ENCODE data around the gene LNPEP.

Gene LNPEP

GRCh38 chr5:96962540-96962991, 26.7 kb downstream of the LNPEP start:
- TF ChIP-seq GLIS3 (CRISPR knock-in tag; IDR thresholded peaks at IDR 0.05) (no peak), ZC3H10 (CRISPR knock-in tag; IDR thresholded peaks at IDR 0.05) (no peak), ZNF8 (CRISPR knock-in tag; IDR thresholded peaks at IDR 0.05) (no peak), POU6F1 (CRISPR knock-in tag; IDR thresholded peaks at IDR 0.05; ENCODE audit: borderline replicate concordance, low read depth) (no peak), TCF4 (CRISPR knock-in tag; IDR thresholded peaks at IDR 0.05; ENCODE audit: borderline replicate concordance) (no peak)
- ATAC-seq: no peak

- ATAC-seq: peak; percentile 44; the same call in 2 of the 3 replicates
- no peak for TF ChIP-seq RARB (CRISPR knock-in tag; IDR thresholded peaks at IDR 0.05)
- TF ChIP-seq, protein P1, sequence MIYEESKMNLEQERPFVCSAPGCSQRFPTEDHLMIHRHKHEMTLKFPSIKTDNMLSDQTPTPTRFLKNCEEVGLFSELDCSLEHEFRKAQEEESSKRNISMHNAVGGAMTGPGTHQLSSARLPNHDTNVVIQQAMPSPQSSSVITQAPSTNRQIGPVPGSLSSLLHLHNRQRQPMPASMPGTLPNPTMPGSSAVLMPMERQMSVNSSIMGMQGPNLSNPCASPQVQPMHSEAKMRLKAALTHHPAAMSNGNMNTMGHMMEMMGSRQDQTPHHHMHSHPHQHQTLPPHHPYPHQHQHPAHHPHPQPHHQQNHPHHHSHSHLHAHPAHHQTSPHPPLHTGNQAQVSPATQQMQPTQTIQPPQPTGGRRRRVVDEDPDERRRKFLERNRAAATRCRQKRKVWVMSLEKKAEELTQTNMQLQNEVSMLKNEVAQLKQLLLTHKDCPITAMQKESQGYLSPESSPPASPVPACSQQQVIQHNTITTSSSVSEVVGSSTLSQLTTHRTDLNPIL (CRISPR knock-in tag; IDR thresholded peaks at IDR 0.05; ENCODE audit: low read depth): no peak
- no peak for TF ChIP-seq ZNF8 (CRISPR knock-in tag; IDR thresholded peaks at IDR 0.05)
- TF ChIP-seq, protein P2, sequence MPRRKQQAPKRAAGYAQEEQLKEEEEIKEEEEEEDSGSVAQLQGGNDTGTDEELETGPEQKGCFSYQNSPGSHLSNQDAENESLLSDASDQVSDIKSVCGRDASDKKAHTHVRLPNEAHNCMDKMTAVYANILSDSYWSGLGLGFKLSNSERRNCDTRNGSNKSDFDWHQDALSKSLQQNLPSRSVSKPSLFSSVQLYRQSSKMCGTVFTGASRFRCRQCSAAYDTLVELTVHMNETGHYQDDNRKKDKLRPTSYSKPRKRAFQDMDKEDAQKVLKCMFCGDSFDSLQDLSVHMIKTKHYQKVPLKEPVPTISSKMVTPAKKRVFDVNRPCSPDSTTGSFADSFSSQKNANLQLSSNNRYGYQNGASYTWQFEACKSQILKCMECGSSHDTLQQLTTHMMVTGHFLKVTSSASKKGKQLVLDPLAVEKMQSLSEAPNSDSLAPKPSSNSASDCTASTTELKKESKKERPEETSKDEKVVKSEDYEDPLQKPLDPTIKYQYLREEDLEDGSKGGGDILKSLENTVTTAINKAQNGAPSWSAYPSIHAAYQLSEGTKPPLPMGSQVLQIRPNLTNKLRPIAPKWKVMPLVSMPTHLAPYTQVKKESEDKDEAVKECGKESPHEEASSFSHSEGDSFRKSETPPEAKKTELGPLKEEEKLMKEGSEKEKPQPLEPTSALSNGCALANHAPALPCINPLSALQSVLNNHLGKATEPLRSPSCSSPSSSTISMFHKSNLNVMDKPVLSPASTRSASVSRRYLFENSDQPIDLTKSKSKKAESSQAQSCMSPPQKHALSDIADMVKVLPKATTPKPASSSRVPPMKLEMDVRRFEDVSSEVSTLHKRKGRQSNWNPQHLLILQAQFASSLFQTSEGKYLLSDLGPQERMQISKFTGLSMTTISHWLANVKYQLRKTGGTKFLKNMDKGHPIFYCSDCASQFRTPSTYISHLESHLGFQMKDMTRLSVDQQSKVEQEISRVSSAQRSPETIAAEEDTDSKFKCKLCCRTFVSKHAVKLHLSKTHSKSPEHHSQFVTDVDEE (CRISPR knock-in tag; IDR thresholded peaks at IDR 0.05): no peak
- TF ChIP-seq ZC3H10 (CRISPR knock-in tag; IDR thresholded peaks at IDR 0.05): no peak
- TF ChIP-seq PPARA (CRISPR knock-in tag; IDR thresholded peaks at IDR 0.05; ENCODE audit: borderline replicate concordance): no peak
- no peak for TF ChIP-seq SNAI2 (CRISPR knock-in tag; IDR thresholded peaks at IDR 0.05)
- TF ChIP-seq CSRNP3 (CRISPR knock-in tag; IDR thresholded peaks at IDR 0.05): no peak
- no peak for TF ChIP-seq CSDC2 (CRISPR knock-in tag; IDR thresholded peaks at IDR 0.05)
- TF ChIP-seq ZNF70 (CRISPR knock-in tag; IDR thresholded peaks at IDR 0.05): no peak
- no peak for TF ChIP-seq POU6F1 (CRISPR knock-in tag; IDR thresholded peaks at IDR 0.05; ENCODE audit: borderline replicate concordance, low read depth)
- TF ChIP-seq ARNTL (CRISPR knock-in tag; IDR thresholded peaks at IDR 0.05; ENCODE audit: borderline replicate concordance, low read depth): no peak
- no peak for TF ChIP-seq ZFP3 (CRISPR knock-in tag; IDR thresholded peaks at IDR 0.05)
- no peak for TF ChIP-seq ISL1 (CRISPR knock-in tag; IDR thresholded peaks at IDR 0.05)
- TF ChIP-seq OSR1 (CRISPR knock-in tag; IDR thresholded peaks at IDR 0.05): no peak
- TF ChIP-seq ZNF565 (CRISPR knock-in tag; conservative IDR thresholded peaks at IDR 0.05; ENCODE audit: low read depth): no peak
- TF ChIP-seq ESRRG (CRISPR knock-in tag; IDR thresholded peaks at IDR 0.05): no peak
- no peak for TF ChIP-seq ZFP30 (CRISPR knock-in tag; IDR thresholded peaks at IDR 0.05)
- TF ChIP-seq BACH2 (CRISPR knock-in tag; IDR thresholded peaks at IDR 0.05; ENCODE audit: borderline replicate concordance): no peak
- TF ChIP-seq TOX (CRISPR knock-in tag; IDR thresholded peaks at IDR 0.05; ENCODE audit: borderline replicate concordance): no peak
These were observed 27.4 kb downstream of the LNPEP start for GRCh38 chr5:96963267-96963666.

DNA sequence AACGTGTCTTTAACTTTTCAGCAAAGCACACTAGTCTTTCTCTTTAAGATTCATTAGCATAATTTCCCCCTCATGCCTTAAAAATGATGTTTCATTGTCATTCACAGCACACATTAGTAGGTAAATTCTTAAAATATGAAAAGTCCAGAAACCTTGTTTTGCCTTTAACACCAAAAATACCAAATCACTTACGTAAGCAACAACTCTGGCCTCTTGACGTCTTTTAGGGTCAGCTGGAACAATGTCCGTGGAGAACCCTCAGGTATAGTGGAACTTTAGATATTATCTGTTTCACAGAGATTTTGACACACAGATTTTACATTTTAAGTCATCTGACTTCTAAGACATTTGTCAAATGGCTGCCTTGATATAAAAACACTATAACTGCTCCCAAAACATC, 30.9 kb downstream of the LNPEP start:
- no peak for TF ChIP-seq SNAI2 (CRISPR knock-in tag; IDR thresholded peaks at IDR 0.05)
- no peak for TF ChIP-seq POU6F1 (CRISPR knock-in tag; IDR thresholded peaks at IDR 0.05; ENCODE audit: borderline replicate concordance, low read depth)
- TF ChIP-seq ZFP3 (CRISPR knock-in tag; IDR thresholded peaks at IDR 0.05): no peak
- TF ChIP-seq OSR1 (CRISPR knock-in tag; IDR thresholded peaks at IDR 0.05): no peak
- no peak for TF ChIP-seq ARNTL (CRISPR knock-in tag; IDR thresholded peaks at IDR 0.05; ENCODE audit: borderline replicate concordance, low read depth)
- TF ChIP-seq, protein P3, sequence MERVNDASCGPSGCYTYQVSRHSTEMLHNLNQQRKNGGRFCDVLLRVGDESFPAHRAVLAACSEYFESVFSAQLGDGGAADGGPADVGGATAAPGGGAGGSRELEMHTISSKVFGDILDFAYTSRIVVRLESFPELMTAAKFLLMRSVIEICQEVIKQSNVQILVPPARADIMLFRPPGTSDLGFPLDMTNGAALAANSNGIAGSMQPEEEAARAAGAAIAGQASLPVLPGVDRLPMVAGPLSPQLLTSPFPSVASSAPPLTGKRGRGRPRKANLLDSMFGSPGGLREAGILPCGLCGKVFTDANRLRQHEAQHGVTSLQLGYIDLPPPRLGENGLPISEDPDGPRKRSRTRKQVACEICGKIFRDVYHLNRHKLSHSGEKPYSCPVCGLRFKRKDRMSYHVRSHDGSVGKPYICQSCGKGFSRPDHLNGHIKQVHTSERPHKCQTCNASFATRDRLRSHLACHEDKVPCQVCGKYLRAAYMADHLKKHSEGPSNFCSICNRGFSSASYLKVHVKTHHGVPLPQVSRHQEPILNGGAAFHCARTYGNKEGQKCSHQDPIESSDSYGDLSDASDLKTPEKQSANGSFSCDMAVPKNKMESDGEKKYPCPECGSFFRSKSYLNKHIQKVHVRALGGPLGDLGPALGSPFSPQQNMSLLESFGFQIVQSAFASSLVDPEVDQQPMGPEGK (CRISPR knock-in tag; IDR thresholded peaks at IDR 0.05; ENCODE audit: borderline replicate concordance): no peak
- TF ChIP-seq ZNF565 (CRISPR knock-in tag; conservative IDR thresholded peaks at IDR 0.05; ENCODE audit: low read depth): no peak
- ATAC-seq: no peak
